BJ (cell line): Measurements from ENCODE around the gene PEPD. TPM values are rescaled to one million over a fixed set of nuclear protein-coding genes. Genes with fewer than 3 reads are reported as not detected.

Source experiments
- CTCF ChIA-PET: fragments of 350-600 bp; formaldehyde crosslinking; extraction: SDS; loops from one replicate; lab custom pipeline; 2021; ENCODE audit warnings: antibody characterized with exemption, inconsistent platforms; lab: Yijun Ruan, JAX
- POLR2A ChIA-PET: fragments of 300-600 bp; sonication (Branson Sonifier 250); formaldehyde crosslinking; extraction: SDS; loops from one replicate; lab custom pipeline; 2021; ENCODE audit warnings: antibody characterized with exemption; lab: Charles Lee
- DNase-seq: peaks from one replicate; pipeline ENCODE4 v3.0.0-alpha.2; 2011; ENCODE audit warnings: low read depth
- H3K27me3 ChIP-seq: 2 replicates; pipeline ENCODE4 v1.6.0; 2011; ENCODE audit warnings: low read length; ENCODE audit not compliant: control insufficient read depth, insufficient read depth
- H3K36me3 ChIP-seq: 2 replicates; pipeline ENCODE4 v1.5.1; 2011; ENCODE audit warnings: low read length; ENCODE audit not compliant: control insufficient read depth, insufficient read depth
- H3K4me3 ChIP-seq: 2 replicates; pipeline ENCODE4 v1.5.1; 2011; ENCODE audit warnings: low read depth, mild to moderate bottlenecking, control low read depth, low read length
- polyA plus RNA-seq: library from polyadenylated mRNA; depleted of rRNA; stranded (reverse); fragments of >200 nt; gene quantifications from 2 replicates; pipeline ENCODE4 v1.2.3, GENCODE V29; 2011
- TF ChIP-seq, protein P1 (sequence below): IDR thresholded peaks from 2 replicates; pipeline ENCODE4 v1.5.1; 2011; ENCODE audit warnings: low read depth, mild to moderate bottlenecking, control low read depth, inconsistent platforms, low read length, moderate library complexity; ENCODE audit not compliant: insufficient read depth

Gene PEPD
- polyA plus RNA-seq, 1 experiment: 97.6 TPM

DNA sequence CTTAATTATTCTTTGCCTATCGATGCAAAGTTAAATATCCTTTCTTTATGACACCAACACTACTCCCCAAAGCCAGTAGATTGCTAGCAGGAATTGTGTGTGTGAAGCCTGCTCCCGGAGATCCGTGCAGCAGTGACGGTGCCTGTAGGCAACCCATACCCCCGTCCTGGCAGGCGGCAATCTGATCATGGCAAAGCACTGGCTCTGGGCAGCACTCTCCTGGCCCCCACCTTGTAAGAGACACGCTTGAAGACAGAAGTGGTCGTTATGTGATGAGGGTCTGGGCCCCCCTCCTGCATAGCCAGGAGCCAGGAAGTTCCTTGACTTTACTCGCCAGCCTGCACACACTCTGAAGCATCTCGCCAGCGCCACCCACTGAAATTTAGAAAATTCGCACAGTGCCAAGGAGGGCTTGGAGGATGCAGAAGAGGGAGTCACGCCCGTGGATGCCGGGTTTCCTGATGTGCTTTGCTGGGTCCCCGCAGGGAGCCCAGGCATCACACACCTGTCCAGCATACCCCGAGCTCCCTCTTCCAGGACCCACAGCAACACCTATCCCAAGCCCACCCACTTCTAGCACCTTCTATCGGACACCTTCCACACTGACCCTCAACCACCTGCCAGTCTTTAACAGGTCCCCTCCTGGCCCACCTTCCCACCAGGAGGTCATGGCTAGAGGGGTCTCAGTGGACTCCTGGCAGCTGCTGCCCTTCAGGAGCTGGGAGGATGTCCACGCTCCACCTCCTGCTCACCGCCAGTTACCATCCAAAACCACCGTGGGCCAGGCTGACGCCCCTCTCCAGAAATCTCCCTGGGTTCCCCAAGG, 93.6 kb downstream of the PEPD start:
- ChIA-PET POLR2A (no interaction called here), CTCF (interaction anchor here (1.0 to 4.9 kb wide), 4 partner anchors 11 to 342 kb away, joined by 4 to 125 read pairs (median 8); no protein-coding TSS in a partner anchor)
- TF ChIP-seq, protein P1, sequence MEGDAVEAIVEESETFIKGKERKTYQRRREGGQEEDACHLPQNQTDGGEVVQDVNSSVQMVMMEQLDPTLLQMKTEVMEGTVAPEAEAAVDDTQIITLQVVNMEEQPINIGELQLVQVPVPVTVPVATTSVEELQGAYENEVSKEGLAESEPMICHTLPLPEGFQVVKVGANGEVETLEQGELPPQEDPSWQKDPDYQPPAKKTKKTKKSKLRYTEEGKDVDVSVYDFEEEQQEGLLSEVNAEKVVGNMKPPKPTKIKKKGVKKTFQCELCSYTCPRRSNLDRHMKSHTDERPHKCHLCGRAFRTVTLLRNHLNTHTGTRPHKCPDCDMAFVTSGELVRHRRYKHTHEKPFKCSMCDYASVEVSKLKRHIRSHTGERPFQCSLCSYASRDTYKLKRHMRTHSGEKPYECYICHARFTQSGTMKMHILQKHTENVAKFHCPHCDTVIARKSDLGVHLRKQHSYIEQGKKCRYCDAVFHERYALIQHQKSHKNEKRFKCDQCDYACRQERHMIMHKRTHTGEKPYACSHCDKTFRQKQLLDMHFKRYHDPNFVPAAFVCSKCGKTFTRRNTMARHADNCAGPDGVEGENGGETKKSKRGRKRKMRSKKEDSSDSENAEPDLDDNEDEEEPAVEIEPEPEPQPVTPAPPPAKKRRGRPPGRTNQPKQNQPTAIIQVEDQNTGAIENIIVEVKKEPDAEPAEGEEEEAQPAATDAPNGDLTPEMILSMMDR: no peak
- no peaks in the 10 kb centered on the region for H3K36me3 ChIP-seq
- H3K27me3 ChIP-seq: no peaks in the 10 kb centered on the region
- no peak for DNase-seq
- no peak overlapping the region for H3K4me3 ChIP-seq

DNA sequence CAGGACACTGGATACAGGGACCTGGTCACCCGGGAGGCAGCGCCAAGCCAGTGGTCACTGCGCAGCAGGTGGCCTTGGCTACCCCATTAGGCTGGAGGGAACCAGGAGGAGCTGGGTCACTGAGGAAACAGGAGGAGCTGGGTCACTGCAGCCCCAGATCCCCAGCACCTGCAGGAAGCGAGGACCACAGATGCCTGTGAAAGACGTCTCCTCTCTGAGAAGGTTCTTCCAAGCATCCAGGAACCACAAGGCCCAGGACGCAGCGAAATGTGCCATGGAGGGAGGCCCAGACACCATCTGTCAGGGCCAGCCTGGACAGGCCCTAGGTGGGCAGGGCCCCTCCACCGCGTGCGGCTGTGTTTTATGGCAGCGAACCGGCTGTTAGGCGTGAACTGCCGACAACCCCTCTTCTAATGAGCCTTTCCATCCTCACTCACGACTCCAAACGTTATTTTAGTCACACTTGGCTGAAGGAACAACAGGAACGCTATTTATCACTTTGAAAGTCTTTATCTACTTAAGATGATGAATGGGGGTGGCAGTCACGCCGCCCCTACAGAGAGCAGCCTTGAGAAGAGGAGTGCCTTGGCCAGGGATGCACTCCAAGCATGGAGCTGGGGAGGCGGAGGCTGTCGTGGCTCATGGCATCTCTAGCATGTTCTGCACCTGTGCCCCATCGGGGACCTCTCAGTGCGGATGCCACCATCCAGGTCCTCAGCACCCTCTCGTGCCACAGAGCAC, 94.8 kb downstream of the PEPD start:
- CTCF ChIA-PET: interaction anchor here (1.0 to 4.9 kb wide), 3 partner anchors 10 to 344 kb away, joined by 4 to 125 read pairs (median 4); no protein-coding TSS in a partner anchor
- no peak for DNase-seq
- Histone ChIP-seq H3K4me3 (no peak overlapping the region), H3K36me3 (no peaks in the 10 kb centered on the region), H3K27me3 (no peaks in the 10 kb centered on the region)
- TF ChIP-seq, protein P1: no peak
- POLR2A ChIA-PET: no interaction called here

GRCh38 chr19:33424181-33424580, 97.4 kb downstream of the PEPD start:
- TF ChIP-seq, protein P1: no peak
- H3K4me3 ChIP-seq: no peak overlapping the region
- CTCF ChIA-PET: interaction anchor here (0.9 to 2.2 kb wide), 4 partner anchors 18 to 348 kb away, joined by 3 to 7 read pairs (median 4); no protein-coding TSS in a partner anchor
- POLR2A ChIA-PET: no interaction called here
- DNase-seq: no peak
- no peaks in the 10 kb centered on the region for H3K27me3 ChIP-seq
- no peaks in the 10 kb centered on the region for H3K36me3 ChIP-seq

GRCh38 chr19:33422369-33423180, 99.0 kb downstream of the PEPD start:
- DNase-seq: no peak
- Histone ChIP-seq H3K27me3 (no peaks in the 10 kb centered on the region), H3K4me3 (no peak overlapping the region), H3K36me3 (no peaks in the 10 kb centered on the region)
- POLR2A ChIA-PET: no interaction called here
- CTCF ChIA-PET: interaction anchor here (1.0 to 4.9 kb wide), 3 partner anchors 8 to 355 kb away, joined by 3 to 23 read pairs (median 23); no protein-coding TSS in a partner anchor
- TF ChIP-seq, protein P1: no peak
